Activated CD8-positive, alpha-beta memory T cell treated with anti-CD3 and anti-CD28 coated beads, Interleukin-2, amount 50 U/mL, for 4 hours (primary cell): ENCODE measurements around the gene FMC1.

Experiments used
- DNase-seq: peaks from one replicate; pipeline ENCODE4 v3.0.0-alpha.2; 2020

Gene FMC1

DNA sequence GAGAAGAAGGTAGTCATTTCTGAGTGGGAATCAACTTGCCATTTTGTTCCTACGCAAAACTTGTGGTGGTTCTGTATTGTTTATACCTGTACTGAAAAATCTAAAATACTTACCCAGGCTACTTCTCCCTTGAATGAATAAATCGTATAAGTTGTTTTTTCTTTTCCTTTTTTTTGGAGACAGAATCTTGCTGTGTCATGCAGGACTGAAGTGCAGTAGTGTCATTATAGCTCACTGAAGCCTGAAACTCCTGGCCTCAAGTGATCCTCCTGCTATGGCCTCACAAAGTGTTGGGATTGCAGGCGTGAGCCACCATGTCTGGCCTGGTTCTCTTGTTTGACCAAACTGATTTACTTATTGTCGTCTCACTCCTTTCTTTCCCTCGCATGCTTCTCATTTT lies 46.5 kb downstream of the FMC1 start:
- DNase-seq: no peak

DNA sequence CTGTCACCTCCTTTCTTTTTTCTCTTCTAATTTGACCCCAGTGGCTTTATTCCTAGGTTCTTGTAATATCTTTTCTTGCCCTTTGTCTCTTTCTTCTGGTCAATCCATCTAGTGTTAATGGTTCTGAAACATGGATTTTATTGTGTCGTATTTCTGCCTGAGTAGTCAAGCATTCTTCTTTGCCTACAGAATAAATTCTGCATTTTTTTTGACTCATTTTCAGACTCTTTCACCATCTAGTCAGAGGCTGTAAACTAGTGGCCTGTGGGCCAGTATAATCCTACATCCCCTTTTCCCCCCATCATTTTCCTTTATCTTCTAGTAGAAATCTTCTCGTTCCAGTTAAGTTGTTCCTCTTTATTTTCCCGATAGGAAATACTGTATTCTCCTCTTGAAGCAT lies 48.0 kb downstream of the FMC1 start:
- no peak for DNase-seq

DNA sequence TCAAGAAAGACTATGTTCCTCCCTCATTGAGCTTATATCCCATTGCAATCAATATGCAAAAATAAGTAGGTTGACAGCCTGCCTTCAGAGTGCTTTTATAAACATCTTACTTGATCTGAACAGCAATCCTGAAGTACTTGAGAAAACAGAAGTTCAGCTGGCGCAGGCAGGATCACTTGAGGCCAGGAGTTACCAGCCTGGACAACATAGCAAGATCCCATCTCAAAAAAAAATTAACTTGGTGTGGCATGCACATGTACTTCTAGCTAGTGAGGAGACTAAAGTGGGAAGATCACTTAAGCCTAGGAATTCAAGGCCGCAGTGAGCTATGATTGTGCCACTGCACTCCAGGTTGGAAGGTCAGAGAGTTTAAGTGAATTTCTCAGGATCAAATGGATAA lies 48.6 kb downstream of the FMC1 start:
- DNase-seq: no peak

DNA sequence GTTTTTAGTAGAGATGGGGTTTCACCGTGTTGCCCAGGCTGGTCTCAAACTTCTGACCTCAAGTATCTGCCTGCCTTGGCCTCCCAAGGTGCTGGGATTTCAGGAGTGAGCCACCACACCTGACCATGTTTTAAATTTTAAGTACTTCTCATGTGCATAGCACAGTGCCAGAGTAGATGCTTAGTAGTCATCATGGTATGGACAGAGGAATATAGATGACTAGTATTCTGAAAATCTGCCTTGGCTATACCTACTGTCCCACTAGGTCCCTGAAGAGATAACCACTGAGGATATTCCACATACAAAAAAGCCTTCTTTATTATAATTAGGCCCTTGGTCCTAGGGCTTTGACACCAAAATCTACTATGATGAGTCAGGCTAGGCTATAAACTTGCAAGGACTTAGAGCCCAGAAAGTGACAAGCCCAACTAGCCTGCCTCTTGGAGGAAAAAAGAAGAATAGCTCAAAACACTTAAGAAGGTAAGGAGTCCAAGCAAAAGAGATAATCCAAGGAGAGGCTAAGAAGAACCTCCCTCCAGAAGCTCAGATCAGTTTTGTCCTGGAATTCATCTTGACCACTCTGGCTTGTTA lies 52.6 kb downstream of the FMC1 start:
- DNase-seq: no peak

DNA sequence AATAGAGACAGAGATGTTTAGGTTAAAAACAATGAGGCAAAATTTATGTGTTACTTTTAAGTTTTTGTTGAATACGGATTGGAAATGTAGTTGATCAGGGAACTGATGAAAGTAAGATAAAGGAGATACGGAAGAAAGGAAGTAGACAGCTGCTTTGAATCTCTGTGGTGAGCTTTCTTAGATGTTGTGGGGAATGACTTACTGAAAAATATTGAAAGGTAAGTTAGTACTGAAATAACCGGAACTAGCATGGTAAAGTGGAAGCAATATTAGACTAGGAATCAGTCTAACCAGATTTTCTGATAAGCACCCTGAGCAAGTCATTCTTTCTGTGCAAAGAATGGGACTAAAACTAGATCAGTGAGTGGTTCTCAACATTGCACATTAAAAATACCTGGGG lies 53.4 kb downstream of the FMC1 start:
- no peak for DNase-seq
